ENCODE data around the gene STPG2.

STPG2 gene

DNA sequence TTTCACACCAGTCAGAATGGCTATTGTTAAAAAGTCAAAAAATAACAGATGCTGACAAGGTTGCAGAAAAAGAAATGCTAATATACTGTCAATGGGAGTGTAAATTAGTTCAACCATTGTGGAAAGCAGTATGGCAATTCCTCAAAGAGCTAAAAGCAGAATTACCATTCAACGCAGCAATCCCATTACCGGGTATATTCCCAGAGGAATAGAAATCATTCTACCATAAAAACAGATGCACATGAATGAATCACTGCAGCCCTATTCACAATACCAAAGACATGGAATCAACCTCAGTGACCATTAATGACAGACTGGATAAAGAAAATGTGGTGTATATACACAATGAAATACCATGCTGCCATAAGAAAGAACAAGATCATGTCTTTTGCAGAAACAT, 243.0 kb downstream of the STPG2 start:
- Mint-ChIP-seq H3K4me3 (no peak overlapping the region), H3K36me3 (ENCODE audit: insufficient read depth) (peaks cover 3% of the 10 kb centered on the region), H3K27me3 (no peaks in the 10 kb centered on the region), H3K4me1 (ENCODE audit: low read depth in 2 of 2) (no peaks in the 10 kb centered on the region), H3K27ac (no peak overlapping the region), H3K9me3 (peaks cover 0 to 2% of the 10 kb centered on the region in 2 donors)
- DNase-seq, result no peak
- ATAC-seq (replicated peaks), result no peak

GRCh38 chr4:97892592-97893266, 250.5 kb downstream of the STPG2 start:
- no peak for DNase-seq
- ATAC-seq (replicated peaks), result no peak
- H3K9me3 Mint-ChIP-seq, result peaks cover 0 to 2% of the 10 kb centered on the region in 2 donors

DNA sequence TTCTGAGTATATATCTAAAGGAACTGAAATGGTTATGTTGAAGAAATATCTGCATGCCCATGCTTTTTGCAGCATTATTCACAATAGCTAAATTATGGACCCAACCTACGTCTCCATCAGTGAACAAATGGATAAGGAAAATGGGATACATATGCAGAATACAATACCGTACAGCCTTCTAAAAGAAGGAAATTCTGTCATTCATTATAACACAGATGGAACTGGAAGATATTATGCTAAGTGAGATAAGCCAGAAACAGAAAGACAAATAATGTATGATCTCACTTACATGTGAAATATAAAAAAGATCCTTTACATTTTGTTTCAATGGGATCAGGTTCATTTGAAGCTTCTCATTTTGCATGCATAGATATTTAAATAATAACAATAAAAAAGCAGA, 263.3 kb downstream of the STPG2 start:
- DNase-seq (no peak), ATAC-seq (replicated peaks) (no peak)
- Mint-ChIP-seq H3K27ac (no peak overlapping the region), H3K9me3 (peaks cover 7 to 9% of the 10 kb centered on the region in 2 donors), H3K36me3 (ENCODE audit: insufficient read depth) (no peaks in the 10 kb centered on the region), H3K4me3 (no peak overlapping the region), H3K27me3 (no peaks in the 10 kb centered on the region), H3K4me1 (ENCODE audit: low read depth in 2 of 2) (no peaks in the 10 kb centered on the region)

More at GRCh38 chr4:97892592-97893266, 250.5 kb downstream of the STPG2 start:
- no peaks in the 10 kb centered on the region for H3K4me1 Mint-ChIP-seq (ENCODE audit: low read depth in 2 of 2)
- no peak overlapping the region for H3K27ac Mint-ChIP-seq
- H3K27me3 Mint-ChIP-seq, result no peaks in the 10 kb centered on the region
- no peak overlapping the region for H3K4me3 Mint-ChIP-seq
- no peaks in the 10 kb centered on the region for H3K36me3 Mint-ChIP-seq (ENCODE audit: insufficient read depth)

DNA sequence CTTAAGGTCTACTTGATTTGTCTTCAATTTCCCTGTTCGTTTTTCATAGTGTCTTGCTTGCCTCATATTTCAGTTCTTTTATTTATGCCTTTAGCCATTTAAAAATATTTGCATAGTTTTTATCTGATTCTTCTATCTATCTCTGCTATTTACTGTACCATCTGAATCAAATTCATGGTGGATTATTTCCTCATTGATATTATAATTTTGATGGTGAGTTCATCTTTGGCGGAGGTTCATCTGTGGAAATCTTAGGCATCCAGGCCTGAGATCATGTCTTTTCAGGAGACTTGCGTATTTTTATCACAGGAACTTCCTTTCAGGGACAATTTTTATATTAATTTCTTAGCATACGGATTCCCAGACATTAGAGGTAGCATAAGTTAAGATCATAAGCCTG, 275.2 kb downstream of the STPG2 start:
- H3K4me3 Mint-ChIP-seq, result no peak overlapping the region
- ATAC-seq (replicated peaks) (no peak), DNase-seq (no peak)
- H3K27me3 Mint-ChIP-seq, result no peaks in the 10 kb centered on the region
- peaks cover 0 to 4% of the 10 kb centered on the region in 2 donors for H3K9me3 Mint-ChIP-seq
- H3K4me1 Mint-ChIP-seq (ENCODE audit: low read depth in 2 of 2), result no peaks in the 10 kb centered on the region
- no peak overlapping the region for H3K27ac Mint-ChIP-seq
- no peaks in the 10 kb centered on the region for H3K36me3 Mint-ChIP-seq (ENCODE audit: insufficient read depth)

GRCh38 chr4:97867557-97868091, 275.7 kb downstream of the STPG2 start:
- peaks cover 4 to 6% of the 10 kb centered on the region in 2 donors for H3K9me3 Mint-ChIP-seq
- H3K4me1 Mint-ChIP-seq (ENCODE audit: low read depth in 2 of 2), result no peaks in the 10 kb centered on the region
- H3K27me3 Mint-ChIP-seq, result no peaks in the 10 kb centered on the region
- no peak overlapping the region for H3K4me3 Mint-ChIP-seq
- DNase-seq (no peak), ATAC-seq (replicated peaks) (no peak)
- no peak overlapping the region for H3K27ac Mint-ChIP-seq
- H3K36me3 Mint-ChIP-seq (ENCODE audit: insufficient read depth), result no peaks in the 10 kb centered on the region

GRCh38 chr4:97866821-97867556, 276.3 kb downstream of the STPG2 start:
- Mint-ChIP-seq H3K9me3 (peaks cover 8% of the 10 kb centered on the region in 2 donors), H3K36me3 (ENCODE audit: insufficient read depth) (no peaks in the 10 kb centered on the region), H3K4me1 (ENCODE audit: low read depth in 2 of 2) (no peaks in the 10 kb centered on the region), H3K27me3 (no peaks in the 10 kb centered on the region), H3K27ac (no peak overlapping the region), H3K4me3 (no peak overlapping the region)
- no peak for ATAC-seq (replicated peaks)
- no peak for DNase-seq

GRCh38 chr4:97851115-97851514, 292.2 kb downstream of the STPG2 start:
- Mint-ChIP-seq H3K4me1 (ENCODE audit: low read depth in 2 of 2) (no peaks in the 10 kb centered on the region), H3K27ac (no peak overlapping the region), H3K4me3 (no peak overlapping the region), H3K36me3 (ENCODE audit: insufficient read depth) (no peaks in the 10 kb centered on the region), H3K9me3 (peaks cover 4 to 8% of the 10 kb centered on the region in 2 donors), H3K27me3 (no peaks in the 10 kb centered on the region)
- ATAC-seq (replicated peaks) (no peak), DNase-seq (no peak)

- H3K9me3 Mint-ChIP-seq, result peaks cover 0 to 2% of the 10 kb centered on the region in 2 donors
- no peaks in the 10 kb centered on the region for H3K36me3 Mint-ChIP-seq (ENCODE audit: insufficient read depth)
- no peak overlapping the region for H3K27ac Mint-ChIP-seq
- no peaks in the 10 kb centered on the region for H3K27me3 Mint-ChIP-seq
- no peak overlapping the region for H3K4me3 Mint-ChIP-seq
- DNase-seq (no peak), ATAC-seq (replicated peaks) (no peak)
- no peaks in the 10 kb centered on the region for H3K4me1 Mint-ChIP-seq (ENCODE audit: low read depth in 2 of 2)
These were observed 297.5 kb downstream of the STPG2 start for GRCh38 chr4:97845758-97846157.

DNA sequence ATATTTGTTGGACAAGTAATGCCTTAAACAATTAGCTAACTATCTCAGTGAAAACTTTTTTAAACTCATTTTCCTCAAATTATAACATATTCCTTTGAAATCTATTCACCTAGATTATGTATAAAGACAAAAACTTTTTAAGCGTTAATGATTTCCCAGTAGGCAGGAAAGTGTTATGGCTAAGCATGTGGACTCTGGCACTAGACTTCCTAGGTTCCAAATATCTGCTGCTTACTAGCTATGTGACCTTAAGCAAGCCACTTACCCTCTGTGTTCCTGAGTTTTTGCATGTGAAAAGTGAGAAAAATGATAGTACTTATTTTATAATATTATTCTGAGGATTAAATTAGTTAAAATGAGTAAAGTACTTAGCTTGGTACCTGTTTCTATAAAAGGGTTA, 301.8 kb downstream of the STPG2 start:
- Mint-ChIP-seq H3K4me1 (ENCODE audit: low read depth in 2 of 2) (no peaks in the 10 kb centered on the region), H3K27ac (no peak overlapping the region), H3K4me3 (no peak overlapping the region), H3K36me3 (ENCODE audit: insufficient read depth) (no peaks in the 10 kb centered on the region), H3K27me3 (no peaks in the 10 kb centered on the region), H3K9me3 (peaks cover 0 to 2% of the 10 kb centered on the region in 2 donors)
- DNase-seq (no peak), ATAC-seq (replicated peaks) (no peak)

DNA sequence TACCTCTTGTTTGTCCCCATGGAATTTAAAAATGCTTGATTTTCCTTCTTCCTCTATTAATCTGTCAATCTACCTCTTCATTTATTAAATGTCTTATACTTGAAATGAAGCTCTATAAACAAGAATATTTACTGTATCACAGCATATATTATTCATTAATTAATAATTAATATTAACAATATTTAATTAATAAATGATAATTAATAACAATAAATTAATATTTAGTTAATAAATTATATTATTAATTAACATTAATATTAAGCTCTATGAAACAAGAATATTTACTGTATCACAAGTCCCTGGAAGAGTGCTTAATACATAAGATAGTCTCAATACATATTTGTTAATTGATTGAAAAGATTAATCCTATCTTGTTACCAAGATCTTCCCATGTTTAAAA, 306.6 kb downstream of the STPG2 start:
- peaks cover under 1 to 5% of the 10 kb centered on the region in 2 donors for H3K9me3 Mint-ChIP-seq
- H3K36me3 Mint-ChIP-seq (ENCODE audit: insufficient read depth), result no peaks in the 10 kb centered on the region
- no peaks in the 10 kb centered on the region for H3K4me1 Mint-ChIP-seq (ENCODE audit: low read depth in 2 of 2)
- DNase-seq (no peak), ATAC-seq (replicated peaks) (no peak)
- no peaks in the 10 kb centered on the region for H3K27me3 Mint-ChIP-seq
- no peak overlapping the region for H3K27ac Mint-ChIP-seq
- H3K4me3 Mint-ChIP-seq, result no peak overlapping the region

- Mint-ChIP-seq H3K4me1 (ENCODE audit: low read depth in 2 of 2) (no peaks in the 10 kb centered on the region), H3K36me3 (ENCODE audit: insufficient read depth) (no peaks in the 10 kb centered on the region), H3K27ac (no peak overlapping the region), H3K4me3 (no peak overlapping the region), H3K9me3 (peaks cover 2 to 19% of the 10 kb centered on the region in 2 donors), H3K27me3 (no peaks in the 10 kb centered on the region)
- DNase-seq (no peak), ATAC-seq (replicated peaks) (no peak)
These were observed 314.6 kb downstream of the STPG2 start for GRCh38 chr4:97828646-97829045.

DNA sequence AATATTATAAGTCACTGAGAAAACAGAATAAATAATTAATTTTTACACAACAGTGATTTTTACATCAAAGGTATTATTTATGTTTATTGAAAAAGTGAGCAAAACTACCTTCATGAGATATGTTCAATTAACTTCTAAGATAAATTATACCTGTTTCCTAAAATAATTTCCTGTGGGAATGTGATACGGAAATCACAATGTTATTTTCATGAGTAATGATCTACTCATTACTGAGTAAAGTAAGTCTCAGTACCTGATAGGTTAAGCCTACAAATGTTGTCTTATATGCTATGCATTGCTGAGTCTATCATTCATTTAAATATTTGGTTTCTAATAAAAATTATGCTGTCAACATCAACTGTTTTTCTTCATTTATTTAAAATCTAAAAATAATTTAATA, 324.0 kb downstream of the STPG2 start:
- no peaks in the 10 kb centered on the region for H3K4me1 Mint-ChIP-seq (ENCODE audit: low read depth in 2 of 2)
- no peaks in the 10 kb centered on the region for H3K36me3 Mint-ChIP-seq (ENCODE audit: insufficient read depth)
- no peak overlapping the region for H3K4me3 Mint-ChIP-seq
- no peaks in the 10 kb centered on the region for H3K9me3 Mint-ChIP-seq
- DNase-seq, result no peak
- no peaks in the 10 kb centered on the region for H3K27me3 Mint-ChIP-seq
- no peak overlapping the region for H3K27ac Mint-ChIP-seq
- ATAC-seq (replicated peaks), result no peak

DNA sequence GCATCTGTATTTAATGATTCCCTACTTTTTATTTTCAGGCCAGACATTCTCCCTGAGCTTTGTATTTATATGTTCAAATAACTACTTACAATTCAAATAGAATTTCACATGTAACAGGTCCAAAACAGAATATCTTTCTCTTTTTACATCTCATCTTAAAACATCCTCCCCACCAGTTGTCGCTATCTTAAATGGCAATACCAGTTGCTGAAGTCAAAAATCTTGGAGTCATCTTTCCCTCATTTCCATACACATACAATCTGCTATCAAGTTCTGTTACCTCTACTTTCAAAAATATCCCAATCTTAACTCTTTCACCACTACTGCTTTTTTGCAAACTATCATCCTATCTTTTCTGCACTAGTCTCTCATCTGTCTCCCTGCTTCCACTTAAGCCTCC, 330.5 kb downstream of the STPG2 start:
- DNase-seq (no peak), ATAC-seq (replicated peaks) (no peak)
- H3K27ac Mint-ChIP-seq, result no peak overlapping the region
- no peaks in the 10 kb centered on the region for H3K9me3 Mint-ChIP-seq
- no peaks in the 10 kb centered on the region for H3K36me3 Mint-ChIP-seq (ENCODE audit: insufficient read depth)
- no peak overlapping the region for H3K4me3 Mint-ChIP-seq
- no peaks in the 10 kb centered on the region for H3K27me3 Mint-ChIP-seq
- no peaks in the 10 kb centered on the region for H3K4me1 Mint-ChIP-seq (ENCODE audit: low read depth in 2 of 2)

GRCh38 chr4:97786306-97786920, 356.9 kb downstream of the STPG2 start:
- H3K9me3 Mint-ChIP-seq, result peaks cover 0 to 4% of the 10 kb centered on the region in 2 donors
- ATAC-seq (replicated peaks) (no peak), DNase-seq (no peak)
- H3K36me3 Mint-ChIP-seq (ENCODE audit: insufficient read depth), result no peaks in the 10 kb centered on the region
- H3K27me3 Mint-ChIP-seq, result no peaks in the 10 kb centered on the region
- H3K4me1 Mint-ChIP-seq (ENCODE audit: low read depth in 2 of 2), result no peaks in the 10 kb centered on the region
- H3K4me3 Mint-ChIP-seq, result no peak overlapping the region
- no peak overlapping the region for H3K27ac Mint-ChIP-seq

All from effector memory CD8-positive, alpha-beta T cell (primary cell).